GM18870 (cell line): Measurements from ENCODE around the gene RFTN1.

Experiments used
- ATAC-seq: cut with Tn5 transposase; IDR thresholded peaks from one replicate; pipeline ENCODE4 v1.9.1; 2021; ENCODE audit warnings: moderate library complexity; ENCODE audit not compliant: unreplicated experiment

RFTN1 gene

GRCh38 chr3:16364963-16365362, 148.5 kb downstream of the RFTN1 start:
- ATAC-seq = no peak

- ATAC-seq = no peak
Observed at GRCh38 chr3:16364323-16364722, 149.2 kb downstream of the RFTN1 start.

- ATAC-seq = no peak
Observed at GRCh38 chr3:16363636-16364035, 149.9 kb downstream of the RFTN1 start.

- ATAC-seq = no peak
Observed at GRCh38 chr3:16362770-16363169, 150.7 kb downstream of the RFTN1 start.

GRCh38 chr3:16361087-16361486, 152.4 kb downstream of the RFTN1 start:
- no peak for ATAC-seq

- no peak for ATAC-seq
Observed at GRCh38 chr3:16359331-16359730, 154.2 kb downstream of the RFTN1 start.

GRCh38 chr3:16358336-16358735, 155.2 kb downstream of the RFTN1 start:
- no peak for ATAC-seq

- ATAC-seq = no peak
Observed at GRCh38 chr3:16357186-16358121, 156.0 kb downstream of the RFTN1 start.

- ATAC-seq = no peak
Observed at GRCh38 chr3:16355828-16356227, 157.7 kb downstream of the RFTN1 start.

GRCh38 chr3:16354291-16354690, 159.2 kb downstream of the RFTN1 start:
- no peak for ATAC-seq

- ATAC-seq = no peak
Observed at GRCh38 chr3:16352428-16352827, 161.1 kb downstream of the RFTN1 start.

GRCh38 chr3:16350597-16351318, 162.7 kb downstream of the RFTN1 start:
- no peak for ATAC-seq

GRCh38 chr3:16349986-16350596, 163.4 kb downstream of the RFTN1 start:
- ATAC-seq = no peak

GRCh38 chr3:16347548-16347947, 166.0 kb downstream of the RFTN1 start:
- ATAC-seq = no peak

- ATAC-seq = no peak
Observed at GRCh38 chr3:16346413-16347081, 167.0 kb downstream of the RFTN1 start.

- no peak for ATAC-seq
Observed at GRCh38 chr3:16343101-16343500, 170.4 kb downstream of the RFTN1 start.

GRCh38 chr3:16338999-16339398, 174.5 kb downstream of the RFTN1 start:
- no peak for ATAC-seq

- ATAC-seq = peak; percentile 63
Observed at GRCh38 chr3:16337856-16338540, 175.5 kb downstream of the RFTN1 start.

GRCh38 chr3:16336825-16337224, 176.7 kb downstream of the RFTN1 start:
- ATAC-seq = no peak
